GM21529 (cell line): Measurements from ENCODE around the gene MRPL43.
"Not testable (repeated sequence)": the region's sequence is repeated elsewhere in the genome, so short reads cannot be mapped to it uniquely, and the experiment has no call there.

Source experiments
- ATAC-seq: cut with Tn5 transposase; IDR thresholded peaks from one replicate; pipeline ENCODE4 v1.9.1; 2021; ENCODE audit not compliant: unreplicated experiment

MRPL43 gene

GRCh38 chr10:100984672-100985177, 2.6 kb downstream of the MRPL43 start:
- ATAC-seq = no peak

- ATAC-seq = no peak
These were observed 3.2 kb downstream of the MRPL43 start for GRCh38 chr10:100983868-100984671.

DNA sequence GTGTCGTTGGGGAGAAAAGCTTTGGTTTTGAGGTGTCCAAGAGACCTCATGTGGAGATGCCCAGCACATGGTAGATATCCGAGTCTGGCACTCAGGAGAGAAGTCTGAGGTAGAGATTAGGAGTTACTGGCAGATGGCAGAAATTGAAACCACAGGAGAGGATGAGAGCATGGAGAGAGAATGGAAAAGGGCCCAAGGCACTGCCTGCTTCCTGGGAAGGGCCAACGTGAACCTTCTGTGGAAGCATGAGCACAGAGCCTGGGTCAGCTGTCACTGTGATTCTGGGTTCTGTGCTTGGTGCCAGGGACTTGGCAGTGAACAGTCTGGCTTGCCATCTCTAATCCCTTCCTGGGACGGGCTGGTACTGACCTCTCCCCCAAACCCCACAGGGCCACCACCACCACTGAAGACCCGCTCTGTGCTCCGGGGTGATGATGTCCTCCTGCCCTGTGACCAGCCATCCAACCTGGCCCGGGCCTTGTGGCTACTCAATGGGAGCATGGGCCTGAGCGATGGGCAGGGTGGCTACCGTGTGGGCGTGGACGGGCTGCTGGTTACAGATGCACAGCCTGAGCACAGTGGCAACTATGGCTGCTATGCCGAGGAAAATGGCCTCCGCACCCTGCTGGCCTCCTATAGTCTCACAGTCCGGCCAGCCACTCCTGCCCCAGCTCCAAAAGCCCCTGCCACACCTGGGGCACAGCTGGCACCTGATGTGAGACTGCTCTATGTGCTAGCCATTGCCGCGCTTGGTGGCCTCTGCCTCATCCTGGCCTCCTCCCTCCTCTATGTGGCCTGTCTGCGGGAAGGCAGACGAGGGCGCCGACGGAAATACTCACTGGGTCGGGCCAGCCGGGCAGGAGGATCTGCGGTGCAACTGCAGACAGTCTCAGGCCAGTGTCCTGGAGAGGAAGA, 4.1 kb downstream of the MRPL43 start:
- no peak for ATAC-seq

- ATAC-seq = no peak
These were observed 6.0 kb downstream of the MRPL43 start for GRCh38 chr10:100981178-100981772.

DNA sequence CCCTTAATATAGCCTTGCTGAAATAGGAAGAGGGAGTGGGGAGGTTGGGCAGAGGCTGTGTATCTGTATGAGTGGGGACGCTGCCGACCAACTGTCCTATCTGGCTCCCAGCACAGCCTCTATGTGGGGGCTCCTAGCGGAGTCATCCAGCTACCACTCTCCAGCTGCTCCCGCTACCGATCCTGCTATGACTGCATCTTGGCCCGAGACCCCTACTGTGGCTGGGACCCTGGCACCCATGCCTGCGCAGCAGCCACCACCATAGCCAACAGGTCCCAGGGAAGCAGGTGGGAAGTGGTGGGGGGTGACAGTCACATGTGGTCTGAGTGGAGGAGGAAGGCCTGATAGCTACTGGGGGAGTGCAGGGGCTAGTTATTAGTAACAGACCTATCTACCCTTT, 6.6 kb downstream of the MRPL43 start:
- no peak for ATAC-seq

- no peak for ATAC-seq
These were observed 7.0 kb downstream of the MRPL43 start for GRCh38 chr10:100980311-100980710.

- no peak for ATAC-seq
These were observed 7.5 kb downstream of the MRPL43 start for GRCh38 chr10:100979791-100980272.

DNA sequence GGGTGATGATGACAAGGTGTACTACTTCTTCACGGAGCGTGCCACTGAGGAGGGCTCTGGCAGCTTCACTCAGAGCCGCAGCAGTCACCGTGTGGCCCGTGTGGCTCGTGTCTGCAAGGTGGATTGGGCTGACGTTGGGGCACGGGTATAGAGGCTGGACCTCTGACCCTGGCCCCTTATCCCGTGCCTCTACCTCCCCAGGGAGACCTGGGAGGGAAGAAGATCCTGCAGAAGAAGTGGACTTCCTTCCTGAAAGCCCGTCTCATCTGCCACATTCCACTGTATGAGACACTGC, 8.4 kb downstream of the MRPL43 start:
- no peak for ATAC-seq

GRCh38 chr10:100978121-100978900, 9.0 kb downstream of the MRPL43 start:
- no peak for ATAC-seq

- no peak for ATAC-seq
These were observed 9.9 kb downstream of the MRPL43 start for GRCh38 chr10:100977436-100977835.

DNA sequence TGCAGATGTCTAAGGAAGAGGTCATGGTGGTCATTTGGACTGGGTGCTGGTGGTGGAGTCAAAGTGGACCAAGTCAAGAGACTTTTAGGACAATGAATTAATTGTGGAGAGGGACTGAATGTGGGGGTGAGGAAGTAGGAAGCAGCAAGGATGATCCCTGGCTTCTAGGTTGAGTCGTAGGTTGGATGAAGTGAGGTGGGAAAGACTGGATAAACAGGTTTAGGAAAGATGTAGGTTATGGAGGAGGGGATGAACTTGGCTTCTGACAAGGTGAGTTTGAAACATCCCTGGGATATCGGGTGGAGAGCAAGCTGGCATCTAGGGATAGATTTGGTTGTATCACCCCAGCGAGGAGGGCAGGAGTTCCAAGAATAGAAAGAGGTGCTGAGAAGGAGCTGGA, 10.4 kb downstream of the MRPL43 start:
- ATAC-seq = no peak

DNA sequence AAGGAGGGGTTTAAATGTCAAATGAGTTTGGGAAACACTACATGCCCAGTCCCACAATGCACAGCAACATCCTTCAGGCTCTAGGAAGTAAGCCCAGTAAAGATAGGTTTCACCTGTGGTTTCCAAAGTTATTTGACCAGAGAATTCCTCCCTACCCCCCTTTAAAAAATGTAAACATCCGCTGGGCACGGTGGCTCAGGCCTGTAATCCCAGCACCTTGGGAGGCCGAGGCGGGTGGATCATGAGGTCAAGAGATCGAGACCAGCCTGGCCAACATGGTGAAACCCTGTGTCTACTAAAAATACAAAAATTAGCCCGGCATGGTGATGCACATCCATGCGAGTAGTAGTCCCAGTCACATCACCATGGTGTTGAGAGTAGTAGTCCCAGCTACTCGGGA, 11.9 kb downstream of the MRPL43 start:
- ATAC-seq = not testable (repeated sequence)

DNA sequence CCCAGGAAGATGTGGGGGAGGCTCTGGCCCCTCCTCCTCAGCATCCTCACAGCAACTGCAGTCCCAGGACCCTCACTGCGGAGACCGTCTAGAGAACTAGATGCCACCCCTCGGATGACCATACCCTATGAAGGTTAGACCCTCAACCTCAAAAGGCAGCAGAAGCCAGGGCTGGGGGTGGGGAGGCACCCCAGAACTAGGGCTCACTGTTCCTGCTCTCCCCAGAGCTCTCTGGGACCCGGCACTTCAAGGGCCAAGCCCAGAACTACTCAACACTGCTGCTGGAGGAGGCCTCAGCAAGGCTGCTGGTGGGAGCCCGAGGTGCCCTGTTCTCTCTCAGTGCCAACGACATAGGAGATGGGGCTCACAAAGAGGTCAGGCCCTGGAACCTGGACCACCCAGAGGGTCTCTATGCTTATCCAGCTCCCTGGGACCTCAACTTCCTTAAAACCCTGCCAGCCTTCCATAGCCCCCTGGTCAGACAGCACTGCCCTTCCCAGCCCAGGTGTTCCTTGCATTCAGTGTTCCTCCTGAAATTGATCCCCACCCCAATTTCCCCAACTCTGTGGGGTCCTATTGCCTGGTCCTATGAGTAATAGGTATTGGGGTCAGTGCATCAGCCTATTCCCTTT, 14.3 kb downstream of the MRPL43 start:
- no peak for ATAC-seq

DNA sequence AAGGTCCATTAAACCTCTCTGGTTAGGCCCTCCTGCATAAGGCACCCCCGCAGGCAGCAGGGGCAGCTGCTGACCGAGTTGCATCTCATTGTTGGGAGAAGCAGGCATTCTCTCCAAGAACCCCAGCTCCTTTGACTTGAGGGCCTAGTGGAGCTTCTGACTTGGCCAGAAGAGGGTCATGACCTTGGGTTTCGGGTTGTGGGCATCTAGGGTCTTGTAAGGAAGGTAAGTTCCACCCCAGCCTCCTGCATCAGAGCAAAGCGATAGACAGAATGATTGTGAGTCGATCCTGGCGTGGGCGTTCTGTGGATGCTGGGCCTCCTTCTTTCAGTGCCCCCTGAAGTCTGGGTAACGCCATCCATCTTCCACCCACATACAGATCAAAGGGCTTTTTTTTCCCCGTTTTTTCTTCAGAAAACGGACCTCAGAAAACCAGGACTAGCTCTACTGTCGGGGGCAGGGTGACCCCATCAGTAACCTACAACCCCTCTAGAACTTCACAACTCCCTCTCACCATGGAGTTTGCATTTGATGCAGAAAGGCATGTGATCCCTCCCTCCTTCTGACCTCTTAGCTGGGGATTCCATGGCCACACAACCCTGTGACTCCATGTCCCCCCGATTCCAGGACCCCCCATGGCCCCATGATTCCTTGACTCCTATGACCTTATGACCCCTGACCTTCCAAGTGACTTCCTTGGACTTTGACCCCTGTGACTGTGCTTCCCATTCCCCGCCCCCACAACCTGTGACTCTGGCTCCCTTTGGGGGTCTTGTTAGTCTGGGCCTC, 15.0 kb downstream of the MRPL43 start:
- no peak for ATAC-seq

DNA sequence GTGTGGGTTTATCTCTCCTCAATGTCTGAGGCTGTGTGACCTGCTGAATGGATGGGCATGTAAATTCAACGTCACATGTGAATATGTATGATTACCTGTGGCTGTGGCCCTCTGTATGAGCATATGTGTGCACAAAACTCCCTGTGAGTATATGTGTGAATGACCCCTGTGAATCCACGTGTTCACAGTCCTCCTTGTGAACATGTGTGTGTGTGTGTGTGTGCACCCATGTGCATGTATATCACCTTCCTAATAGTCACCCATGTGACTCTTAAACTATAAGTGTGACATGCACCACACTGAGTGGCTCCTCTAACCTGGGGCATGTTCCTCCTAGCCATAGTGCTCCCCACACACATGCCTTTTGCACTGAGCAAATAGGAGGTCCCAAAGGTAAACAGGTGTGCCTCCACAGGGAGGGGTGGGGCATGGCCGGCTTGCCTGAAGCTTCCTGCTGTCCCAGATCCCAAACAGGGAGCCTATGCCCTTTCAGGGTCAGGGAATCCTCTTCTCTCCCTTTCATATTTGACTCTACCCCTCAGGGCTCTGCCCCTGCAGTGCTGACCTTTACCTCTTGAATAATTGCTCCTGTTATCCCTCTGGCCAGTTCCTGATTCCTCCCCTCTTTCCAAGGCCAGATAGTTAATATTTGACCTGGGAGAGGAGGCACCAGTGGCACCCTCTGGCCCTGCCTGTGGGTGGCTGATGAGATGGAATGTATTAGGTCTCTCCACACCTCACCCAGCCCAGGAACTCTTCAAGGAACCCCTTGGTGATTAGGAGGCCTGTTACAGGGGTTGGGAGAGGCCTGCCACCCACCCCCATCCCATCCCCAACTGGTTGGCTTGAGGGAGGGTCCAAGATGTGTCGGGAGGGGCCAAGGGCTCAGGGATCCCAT, 16.1 kb downstream of the MRPL43 start:
- no peak for ATAC-seq

- no peak for ATAC-seq
These were observed 17.0 kb downstream of the MRPL43 start for GRCh38 chr10:100970076-100970913.
